Measurements from ENCODE around the gene ACOT11.

DNA sequence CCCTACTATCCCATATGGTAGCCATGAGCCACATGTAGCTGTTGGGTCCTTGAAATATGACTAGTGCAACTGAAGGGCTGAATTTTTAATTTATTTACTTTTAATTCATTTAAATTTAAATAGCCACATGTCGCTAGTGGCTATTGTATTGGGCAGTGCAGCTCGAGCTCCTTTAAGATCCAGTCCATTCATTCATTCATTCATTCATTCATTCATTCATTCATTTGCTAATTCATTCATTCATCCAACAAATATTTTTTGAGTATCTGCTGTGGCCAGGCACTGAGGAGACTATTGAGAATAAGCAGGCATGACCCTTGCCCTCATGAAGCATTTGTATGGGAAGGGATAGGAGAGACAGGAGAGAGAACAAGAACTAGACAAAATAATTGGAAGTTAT is 29.5 kb upstream of the ACOT11 start:
- TF ChIP-seq, protein P1, sequence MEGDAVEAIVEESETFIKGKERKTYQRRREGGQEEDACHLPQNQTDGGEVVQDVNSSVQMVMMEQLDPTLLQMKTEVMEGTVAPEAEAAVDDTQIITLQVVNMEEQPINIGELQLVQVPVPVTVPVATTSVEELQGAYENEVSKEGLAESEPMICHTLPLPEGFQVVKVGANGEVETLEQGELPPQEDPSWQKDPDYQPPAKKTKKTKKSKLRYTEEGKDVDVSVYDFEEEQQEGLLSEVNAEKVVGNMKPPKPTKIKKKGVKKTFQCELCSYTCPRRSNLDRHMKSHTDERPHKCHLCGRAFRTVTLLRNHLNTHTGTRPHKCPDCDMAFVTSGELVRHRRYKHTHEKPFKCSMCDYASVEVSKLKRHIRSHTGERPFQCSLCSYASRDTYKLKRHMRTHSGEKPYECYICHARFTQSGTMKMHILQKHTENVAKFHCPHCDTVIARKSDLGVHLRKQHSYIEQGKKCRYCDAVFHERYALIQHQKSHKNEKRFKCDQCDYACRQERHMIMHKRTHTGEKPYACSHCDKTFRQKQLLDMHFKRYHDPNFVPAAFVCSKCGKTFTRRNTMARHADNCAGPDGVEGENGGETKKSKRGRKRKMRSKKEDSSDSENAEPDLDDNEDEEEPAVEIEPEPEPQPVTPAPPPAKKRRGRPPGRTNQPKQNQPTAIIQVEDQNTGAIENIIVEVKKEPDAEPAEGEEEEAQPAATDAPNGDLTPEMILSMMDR (conservative IDR thresholded peaks at IDR 0.05) = no peak
- TF ChIP-seq EZH2 (IDR thresholded peaks at IDR 0.05; ENCODE audit: low read depth) = no peak

Data from PC-9 (cell line).